Measurements from ENCODE around the gene NBEAL2. TPM values are rescaled to one million over a fixed set of nuclear protein-coding genes. Genes with fewer than 3 reads are reported as not detected.

Gene NBEAL2
- total RNA-seq, 1 experiment from 2014 or later = 168 TPM

- peak; percentile 40 for DNase-seq (ENCODE audit: low spot score)
Measured at GRCh38 chr3:46944191-46944590, 35.3 kb upstream of the NBEAL2 start.

DNA sequence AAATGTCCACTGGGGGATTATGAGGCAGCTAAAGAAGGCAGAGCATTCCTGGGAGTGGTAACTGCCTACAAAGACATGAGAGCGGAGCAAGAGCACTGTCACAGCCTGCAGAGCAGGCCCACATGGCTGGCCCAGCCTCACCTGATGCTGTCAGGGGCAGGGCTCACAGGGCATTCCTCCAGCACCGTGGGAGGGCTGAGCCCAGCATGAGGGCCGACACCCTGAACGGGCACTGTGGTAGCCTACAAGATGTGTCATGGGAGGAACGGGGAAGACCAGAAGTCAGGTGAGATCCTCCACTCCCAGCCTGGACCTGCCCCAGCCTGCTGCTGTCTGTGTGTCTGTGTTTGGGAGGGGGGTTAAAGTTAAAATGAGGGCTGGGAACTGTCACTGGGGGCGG is 33.0 kb upstream of the NBEAL2 start:
- peak; percentile 26 for DNase-seq (ENCODE audit: low spot score)

GRCh38 chr3:46946856-46947545 is 32.5 kb upstream of the NBEAL2 start:
- DNase-seq (ENCODE audit: low spot score) = peak; percentile 34

- no peak for DNase-seq (ENCODE audit: low spot score)
Measured at GRCh38 chr3:46947546-46947901, 31.9 kb upstream of the NBEAL2 start.

DNA sequence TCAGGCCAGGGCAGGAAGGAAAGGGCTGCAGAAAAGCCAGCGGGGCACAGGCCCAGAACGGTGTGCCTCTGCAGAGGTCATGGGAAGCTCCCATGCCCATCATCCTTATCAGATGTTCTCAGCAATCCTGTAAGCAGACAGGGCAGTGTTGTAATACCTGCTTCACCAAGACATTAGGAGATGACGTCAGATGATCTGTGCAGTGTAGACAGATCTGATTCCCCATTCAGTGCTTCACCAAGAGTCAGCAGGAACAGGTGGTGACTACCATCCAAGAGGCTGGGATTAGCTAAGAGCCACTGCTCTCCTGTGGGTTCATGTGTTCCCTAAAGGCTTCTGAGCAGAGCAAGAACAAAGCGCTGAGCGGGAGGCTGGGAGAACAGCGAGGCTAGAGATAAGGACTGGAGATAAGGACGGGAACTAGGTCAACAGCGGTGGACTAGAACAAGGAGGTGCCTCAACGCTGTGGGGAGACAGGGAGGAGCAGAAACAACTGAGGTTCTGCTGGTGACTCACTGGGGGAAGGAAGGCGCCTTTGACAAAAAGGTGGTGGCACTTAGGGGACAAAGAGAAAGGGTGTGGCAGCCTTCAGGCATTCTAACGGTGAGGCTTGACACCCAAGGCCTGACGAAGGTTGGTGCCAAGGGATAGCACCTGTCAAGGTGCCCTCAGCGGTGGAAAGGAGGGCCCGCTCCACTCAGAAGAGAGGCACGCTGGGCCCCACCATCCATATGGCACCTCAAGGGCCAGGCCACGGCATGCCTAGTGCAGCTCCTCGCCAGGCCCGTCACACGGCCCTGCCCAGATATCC is 31.3 kb upstream of the NBEAL2 start:
- peak; percentile 76 for DNase-seq (ENCODE audit: low spot score)

- peak; percentile 42 for DNase-seq (ENCODE audit: low spot score)
Measured at GRCh38 chr3:46948830-46949671, 30.4 kb upstream of the NBEAL2 start.

GRCh38 chr3:46950177-46950576 is 29.3 kb upstream of the NBEAL2 start:
- no peak for DNase-seq (ENCODE audit: low spot score)

GRCh38 chr3:46950650-46951241 is 28.7 kb upstream of the NBEAL2 start:
- DNase-seq (ENCODE audit: low spot score) = no peak

DNA sequence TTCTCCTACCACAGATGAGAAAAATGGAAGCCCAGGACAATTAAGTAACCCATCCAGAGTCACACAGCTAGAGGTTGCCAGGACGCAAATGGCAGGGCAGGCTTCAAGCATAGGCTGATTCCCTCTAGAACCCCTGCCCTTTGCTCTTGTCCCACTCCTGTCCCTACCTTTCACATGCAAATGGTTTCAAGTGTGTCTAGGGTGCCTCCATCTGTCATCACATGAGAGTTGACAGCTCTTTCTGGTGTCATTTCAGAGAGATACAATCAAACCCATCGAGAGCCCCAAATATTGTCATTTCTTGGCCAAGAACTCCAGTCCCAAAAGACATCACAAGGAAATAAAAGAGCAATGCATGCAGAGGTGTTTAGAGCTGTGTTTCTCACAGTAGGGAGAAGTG is 26.7 kb upstream of the NBEAL2 start:
- no peak for DNase-seq (ENCODE audit: low spot score)

GRCh38 chr3:46953234-46954010 is 26.0 kb upstream of the NBEAL2 start:
- DNase-seq (ENCODE audit: low spot score) = no peak

DNA sequence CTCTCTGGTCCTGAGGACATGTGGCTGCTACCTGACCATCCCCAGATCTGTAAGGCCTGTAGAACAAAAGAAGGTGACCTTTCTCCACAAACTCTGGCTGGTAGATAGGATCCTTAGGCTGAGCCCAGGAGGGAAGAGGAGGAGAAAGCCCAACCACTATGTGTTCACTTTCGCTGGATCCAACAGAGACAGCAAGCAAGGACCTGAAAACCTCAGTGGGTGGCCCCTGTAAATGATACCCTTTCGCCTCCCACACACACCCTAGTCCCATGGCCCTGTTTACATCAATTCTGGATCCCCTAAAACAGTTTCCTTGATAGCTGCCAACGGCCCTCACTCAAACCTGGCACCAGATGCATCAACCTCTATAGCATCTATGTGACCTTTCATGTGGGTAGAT is 25.3 kb upstream of the NBEAL2 start:
- DNase-seq (ENCODE audit: low spot score) = no peak

DNA sequence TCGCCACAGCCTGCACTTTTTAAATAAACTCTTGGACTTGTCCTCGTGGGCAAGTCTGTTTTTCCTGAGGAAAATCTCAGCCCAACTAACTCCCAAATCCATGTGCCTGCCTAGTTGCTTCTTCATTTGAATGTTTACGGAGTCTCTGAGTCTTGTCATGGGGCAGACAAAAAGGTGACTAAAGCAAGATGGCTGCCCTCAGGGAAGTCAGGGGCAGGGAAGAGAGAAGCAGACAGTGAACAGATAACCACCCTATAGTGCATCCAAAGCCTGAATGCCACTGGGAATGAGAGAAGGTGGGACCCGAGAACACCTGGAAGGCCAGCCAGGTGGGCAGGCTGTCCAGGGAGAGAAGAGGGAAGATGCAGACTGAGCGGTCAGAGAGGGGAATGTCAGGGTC is 24.3 kb upstream of the NBEAL2 start:
- DNase-seq (ENCODE audit: low spot score) = no peak

DNA sequence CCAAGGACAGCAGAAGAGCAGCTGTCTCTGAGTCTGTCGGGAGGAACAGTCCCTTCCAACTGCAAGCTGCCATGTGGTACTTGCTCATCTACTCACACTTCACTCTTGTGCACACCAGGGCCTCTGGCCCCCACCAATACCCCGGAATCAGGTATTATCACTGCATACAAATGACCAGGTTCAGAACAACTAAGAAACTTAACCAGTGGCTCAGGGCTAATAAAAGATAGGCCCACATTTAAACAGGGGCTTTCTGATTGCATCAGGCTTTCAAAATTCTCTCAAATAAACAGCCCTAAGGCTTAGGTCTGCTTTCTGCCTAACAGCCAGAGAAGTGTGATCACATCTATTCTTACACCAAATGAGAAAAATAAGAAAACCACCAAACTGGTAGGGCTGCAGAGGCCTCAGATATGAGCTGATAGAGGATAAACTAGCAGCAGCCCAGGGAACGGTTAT is 23.6 kb upstream of the NBEAL2 start:
- DNase-seq (ENCODE audit: low spot score) = no peak

DNA sequence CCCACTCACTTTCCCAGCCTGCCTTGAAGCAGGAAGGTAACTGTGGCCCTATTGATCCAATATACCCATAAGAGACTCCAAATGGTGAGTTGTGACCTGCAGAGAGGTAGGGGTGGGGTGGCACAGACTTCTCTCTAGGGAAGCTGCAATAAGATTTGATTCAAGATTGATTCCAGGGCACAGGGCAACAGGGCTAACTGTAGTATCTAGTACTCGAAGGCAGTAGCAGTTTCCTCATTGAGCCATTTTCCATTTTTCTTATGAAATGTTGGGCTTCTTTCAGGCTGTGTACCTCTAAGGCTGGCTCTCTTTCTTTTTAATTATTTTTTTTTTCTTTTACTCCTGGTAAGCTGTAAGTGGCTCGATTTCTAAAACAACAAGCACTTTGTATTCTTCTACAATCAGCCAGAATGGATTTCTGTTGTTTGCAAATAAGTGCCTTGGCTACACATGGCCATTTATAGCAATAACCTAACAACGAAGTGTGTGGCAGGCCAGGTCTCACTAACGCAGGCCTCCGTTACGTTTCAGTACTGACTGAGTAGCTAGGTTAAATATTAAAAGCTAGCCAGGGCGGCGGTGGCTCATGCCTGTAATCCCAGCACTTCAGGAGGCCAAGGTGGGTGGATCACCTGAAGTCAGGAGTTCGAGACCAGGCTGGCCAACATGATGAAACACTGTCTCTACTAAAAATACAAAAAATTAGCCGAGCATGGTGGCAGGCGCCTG is 22.2 kb upstream of the NBEAL2 start:
- no peak for DNase-seq (ENCODE audit: low spot score)

GRCh38 chr3:46958467-46959160 is 20.9 kb upstream of the NBEAL2 start:
- no peak for DNase-seq (ENCODE audit: low spot score)

DNA sequence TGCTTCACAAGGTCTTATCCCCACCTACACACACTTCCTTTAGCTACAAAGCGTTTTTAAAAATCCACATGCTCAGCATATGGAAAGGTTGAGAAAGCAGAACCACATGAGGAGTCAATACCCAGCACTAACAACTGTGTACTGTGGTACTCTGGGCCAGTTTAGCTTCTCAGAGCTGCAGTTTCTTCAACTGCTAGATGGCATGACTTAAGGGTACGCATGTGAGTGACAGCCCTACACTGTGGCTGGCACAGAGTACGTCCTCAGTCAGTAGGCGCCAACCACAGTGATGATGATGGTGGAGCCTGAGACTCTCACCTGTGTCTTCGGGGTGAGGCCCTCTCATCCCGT is 20.3 kb upstream of the NBEAL2 start:
- DNase-seq (ENCODE audit: low spot score) = no peak

DNA sequence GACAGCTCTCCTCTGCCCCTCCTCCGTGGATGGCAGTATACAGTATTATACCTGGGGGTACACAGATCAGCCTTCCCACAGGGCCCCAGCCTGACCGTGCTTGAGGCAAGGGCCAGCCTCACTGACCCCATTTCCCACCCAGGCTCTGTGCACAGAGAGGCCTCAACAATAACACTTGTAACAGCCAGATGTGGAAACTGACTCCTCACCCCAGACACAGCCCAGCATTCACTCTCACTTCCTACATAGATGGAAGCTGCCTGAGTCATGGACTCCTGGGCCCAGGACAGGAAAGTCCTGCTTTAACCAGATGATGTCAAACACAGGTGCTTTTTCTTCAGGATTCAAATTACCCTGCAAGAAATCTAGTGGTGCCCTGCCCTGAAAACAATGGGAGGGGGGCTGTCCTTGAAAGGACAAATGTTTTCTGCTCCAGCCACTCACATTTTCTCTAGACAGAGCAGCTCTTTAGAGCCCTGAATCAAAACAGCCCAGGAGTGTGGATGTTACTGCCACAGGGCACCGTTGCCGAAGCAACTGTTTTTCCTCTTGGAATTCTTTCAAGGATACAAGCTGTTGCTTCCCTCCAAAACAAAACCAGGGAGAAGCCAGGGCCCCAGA is 19.3 kb upstream of the NBEAL2 start:
- no peak for DNase-seq (ENCODE audit: low spot score)

- no peak for DNase-seq (ENCODE audit: low spot score)
Measured at GRCh38 chr3:46960835-46961234, 18.6 kb upstream of the NBEAL2 start.

- no peak for DNase-seq (ENCODE audit: low spot score)
Measured at GRCh38 chr3:46962427-46962826, 17.0 kb upstream of the NBEAL2 start.
